GM18511 (cell line): ENCODE results near the gene SETSIP.
"Not testable (repeated sequence)": the region's sequence is repeated elsewhere in the genome, so short reads cannot be mapped to it uniquely, and the experiment has no call there.

ENCODE experiments used
- ATAC-seq: cut with Tn5 transposase; IDR thresholded peaks from one replicate; pipeline ENCODE4 v1.9.1; 2021; ENCODE audit warnings: mild to moderate bottlenecking, moderate library complexity; ENCODE audit not compliant: unreplicated experiment

Gene SETSIP, protein sequence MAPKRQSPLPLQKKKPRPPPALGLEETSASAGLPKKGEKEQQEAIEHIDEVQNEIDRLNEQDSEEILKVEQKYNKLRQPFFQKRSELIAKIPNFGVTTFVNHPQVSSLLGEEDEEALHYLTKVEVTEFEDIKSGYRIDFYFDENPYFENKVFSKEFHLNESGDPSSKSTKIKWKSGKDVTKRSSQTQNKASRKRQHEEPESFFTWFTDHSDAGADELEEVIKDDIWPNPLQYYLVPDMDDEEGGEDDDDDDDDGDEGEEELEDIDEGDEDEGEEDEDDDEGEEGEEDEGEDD

DNA sequence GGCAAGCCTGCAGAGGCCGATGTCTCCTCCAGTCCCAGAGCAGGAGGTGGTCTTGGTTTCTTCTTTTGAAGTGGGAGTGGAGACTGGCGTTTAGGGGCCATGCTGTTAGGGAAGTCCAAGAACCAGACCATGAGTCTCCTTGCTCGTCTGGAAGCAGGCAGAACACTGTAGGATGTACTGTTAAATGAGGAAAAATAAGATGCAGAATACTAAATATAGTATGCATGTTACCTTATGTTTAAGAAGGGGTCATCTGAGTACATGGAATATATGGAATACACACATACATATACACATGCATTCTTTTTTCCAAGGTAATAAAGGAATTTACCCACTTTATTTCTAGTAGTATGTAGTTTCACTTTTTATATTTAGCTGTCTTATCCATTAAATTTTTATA is at the start of gene SETSIP:
TSS of gene SETSIP (minus strand) at position 101 of the 400 bp plus-strand sequence. CDS start at position 101, 0 bp downstream.
- ATAC-seq, result no peak

DNA sequence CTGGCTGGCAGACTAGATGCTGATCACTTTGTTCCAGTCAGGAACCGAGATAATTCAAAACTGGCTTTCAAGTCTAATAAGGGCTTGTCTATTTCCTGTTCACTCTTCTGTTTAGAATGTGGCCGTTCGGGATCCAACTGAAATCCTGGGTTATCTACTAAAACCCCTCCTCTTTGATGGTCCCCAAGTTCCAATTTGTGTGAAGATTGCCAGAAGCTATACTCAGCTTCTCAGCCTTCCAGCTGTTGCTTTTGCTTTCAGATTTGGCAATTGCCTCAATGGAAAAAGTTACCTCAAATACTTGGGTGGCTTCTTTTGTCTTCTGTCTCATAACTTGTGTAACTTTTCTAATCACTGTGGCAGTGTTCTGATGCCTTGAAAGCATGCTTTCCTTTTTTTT is 48.7 kb upstream of the SETSIP start:
- no peak for ATAC-seq

DNA sequence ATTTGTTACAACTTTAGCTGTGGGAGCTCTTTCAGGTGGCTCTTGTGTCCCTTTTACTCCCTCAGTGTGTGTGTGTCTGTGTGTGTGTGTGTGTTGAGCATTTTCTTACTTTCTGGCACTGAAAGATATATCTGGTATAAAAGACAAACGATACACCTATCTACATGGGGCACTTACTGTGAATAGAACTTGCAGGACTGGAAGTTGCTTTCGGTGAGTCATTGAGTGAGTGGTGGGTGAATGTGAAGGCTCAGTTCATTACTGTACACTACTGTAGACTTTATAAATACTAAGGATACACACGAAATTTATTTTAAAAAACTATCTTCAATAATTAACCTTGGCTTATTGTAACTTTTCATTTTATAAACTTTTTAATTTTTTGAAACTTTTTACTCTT is 43.6 kb upstream of the SETSIP start:
- ATAC-seq, result no peak

DNA sequence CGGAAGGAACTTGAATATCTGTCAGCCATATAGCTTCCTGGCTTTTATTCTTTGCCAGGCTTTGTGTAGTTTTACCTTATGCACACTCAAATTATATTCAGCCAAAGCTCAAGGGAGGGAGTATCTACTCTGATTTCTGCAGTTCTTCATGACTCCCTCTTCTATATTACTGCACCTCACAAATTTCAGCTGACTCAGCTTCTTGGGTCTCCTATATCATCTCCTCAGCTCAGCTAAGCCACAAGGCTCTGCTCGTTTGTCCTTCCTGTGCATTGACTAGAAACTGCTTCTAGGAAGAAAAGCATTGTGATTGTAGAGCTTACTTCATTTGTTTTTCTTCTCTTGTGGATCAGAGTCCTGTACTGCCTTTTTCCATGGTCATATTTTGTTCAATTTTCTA is 42.3 kb upstream of the SETSIP start:
- ATAC-seq, result no peak

DNA sequence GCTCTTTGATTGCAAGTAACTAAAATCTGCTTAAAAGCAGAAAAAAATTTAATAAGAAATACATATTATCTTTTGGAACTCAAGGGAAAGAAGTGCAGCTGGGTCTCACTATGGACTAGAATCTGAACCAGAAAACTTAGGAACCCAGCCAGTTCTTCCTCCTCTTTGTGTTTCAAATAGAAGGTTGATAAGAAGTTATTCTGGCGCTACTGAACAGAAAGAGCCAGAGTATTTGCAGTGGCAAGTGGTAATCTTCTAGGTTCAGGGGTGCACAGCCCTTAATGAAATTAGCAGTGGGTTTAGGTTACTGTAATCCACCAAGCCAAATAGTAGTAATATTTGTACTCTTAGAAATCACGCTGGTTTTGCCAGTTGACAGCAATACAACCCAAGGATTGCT is 33.4 kb upstream of the SETSIP start:
- ATAC-seq, result no peak

DNA sequence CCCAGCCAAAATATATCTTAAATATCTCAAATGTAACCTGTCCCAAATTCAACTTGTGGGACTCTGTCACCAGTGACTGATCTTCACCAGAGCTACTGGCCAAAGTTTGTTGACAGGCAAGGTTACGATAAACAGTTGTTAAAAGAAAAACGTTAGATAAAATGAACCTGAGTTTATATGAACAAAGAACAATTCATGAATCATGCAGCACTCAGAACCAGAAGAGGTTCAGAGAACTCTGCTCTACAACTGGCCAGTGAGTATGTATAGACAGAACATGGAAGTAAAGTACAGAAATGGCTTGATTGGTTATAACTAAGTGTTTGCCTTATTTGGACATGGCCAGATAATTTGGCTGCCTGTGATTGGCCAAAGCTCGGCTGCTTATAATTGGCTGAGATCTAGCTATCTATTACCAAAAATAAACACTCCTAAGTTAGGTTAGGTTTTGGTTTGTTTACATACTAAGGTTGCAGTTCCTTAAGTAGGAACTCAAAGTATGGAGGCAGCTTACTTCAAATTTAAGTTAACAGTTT is 30.4 kb upstream of the SETSIP start:
- ATAC-seq, result no peak

DNA sequence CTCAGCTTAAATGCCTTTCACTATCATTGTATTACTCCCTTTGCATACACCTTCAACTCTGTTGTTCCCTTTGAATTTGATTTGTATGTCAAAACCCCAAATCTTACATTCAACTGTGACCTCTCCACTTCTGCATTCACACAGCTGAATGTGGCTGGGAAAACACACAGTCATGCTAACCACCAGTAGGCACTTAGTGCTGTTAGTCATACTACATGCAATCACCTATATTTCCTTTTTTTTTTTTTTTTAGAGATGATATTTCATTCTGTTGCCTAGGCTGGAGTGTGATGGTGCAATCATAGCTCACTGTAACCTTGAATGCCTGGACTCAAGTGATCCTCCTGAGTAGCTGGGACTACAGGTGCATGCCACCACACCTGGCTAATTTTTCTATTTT is 21.1 kb upstream of the SETSIP start:
- no peak for ATAC-seq

DNA sequence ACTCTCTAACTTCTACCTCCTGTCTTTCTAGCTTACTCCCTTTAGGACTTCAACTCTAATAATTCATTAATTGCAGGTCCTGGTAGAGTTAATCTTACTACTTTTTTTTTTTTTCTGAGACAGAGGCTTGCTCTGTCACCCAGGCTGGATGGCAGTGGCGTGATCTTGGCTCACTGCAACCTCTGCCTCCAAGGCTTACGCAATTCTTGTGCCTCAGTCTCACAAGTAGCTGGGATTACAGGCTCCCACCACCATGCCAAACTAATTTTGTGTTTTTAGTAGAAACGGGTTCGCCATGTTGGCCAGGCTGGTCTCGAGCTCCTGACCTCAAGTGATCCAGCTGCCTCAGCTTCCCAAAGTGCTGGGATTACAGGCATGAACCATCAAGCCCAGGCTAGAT is 20.7 kb upstream of the SETSIP start:
- ATAC-seq, result no peak

DNA sequence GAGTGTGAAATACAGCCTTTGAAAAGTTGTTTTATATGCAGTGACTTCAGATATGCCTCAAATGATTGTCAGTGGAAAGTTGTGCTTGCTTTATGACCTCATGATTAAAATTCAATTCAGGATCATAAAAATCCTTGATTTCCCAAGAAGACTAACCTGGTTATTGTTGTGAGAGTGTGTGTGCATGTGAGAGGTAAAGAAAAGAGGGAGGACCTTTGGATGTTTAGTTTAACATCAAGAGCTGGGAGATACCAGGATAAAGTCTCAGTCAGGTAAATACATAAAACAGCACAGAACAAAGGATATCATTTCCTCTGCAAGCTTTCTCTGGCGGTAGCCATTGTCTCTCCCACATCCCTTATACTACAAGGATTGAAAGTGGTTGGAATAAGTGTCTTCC is 19.4 kb upstream of the SETSIP start:
- ATAC-seq, result no peak

DNA sequence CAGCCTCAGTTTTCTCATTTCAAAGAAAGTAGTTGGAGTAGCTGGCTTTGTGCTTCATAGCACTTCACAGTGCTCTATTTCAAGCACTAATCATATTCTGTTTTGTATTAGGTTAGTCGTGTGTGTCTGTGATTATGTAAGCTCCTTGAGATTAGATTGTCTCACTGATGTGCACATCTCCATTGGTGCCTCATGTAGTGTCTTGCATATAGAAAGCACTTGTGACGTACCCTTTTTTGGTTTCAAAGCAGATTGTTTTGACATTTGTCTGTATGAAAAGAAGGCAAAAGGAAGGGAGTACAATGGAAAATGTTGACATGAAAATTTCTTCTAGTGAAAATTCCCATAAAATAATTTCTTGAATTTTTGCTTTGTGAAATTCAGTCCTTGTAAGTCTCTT is 18.9 kb upstream of the SETSIP start:
- ATAC-seq, result no peak

DNA sequence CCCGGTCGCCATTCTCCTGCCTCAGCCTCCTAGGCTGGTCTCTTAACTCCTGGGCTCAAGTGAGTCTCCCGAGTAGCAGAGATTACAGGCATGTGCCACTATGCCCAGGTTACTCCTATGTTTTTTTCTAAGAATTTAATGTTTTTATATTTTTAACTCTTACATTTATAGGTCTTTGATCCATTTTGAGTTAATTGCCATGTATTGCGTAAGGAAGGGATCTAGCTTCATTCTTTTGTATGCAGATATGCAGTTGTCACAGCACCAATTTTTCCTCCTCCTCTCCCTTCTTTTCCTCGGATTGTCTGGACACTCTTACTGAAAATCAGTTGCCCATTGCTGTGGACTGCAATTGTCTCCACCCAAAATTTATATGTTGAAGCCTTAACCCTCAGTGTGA is 16.4 kb upstream of the SETSIP start:
- ATAC-seq, result no peak

DNA sequence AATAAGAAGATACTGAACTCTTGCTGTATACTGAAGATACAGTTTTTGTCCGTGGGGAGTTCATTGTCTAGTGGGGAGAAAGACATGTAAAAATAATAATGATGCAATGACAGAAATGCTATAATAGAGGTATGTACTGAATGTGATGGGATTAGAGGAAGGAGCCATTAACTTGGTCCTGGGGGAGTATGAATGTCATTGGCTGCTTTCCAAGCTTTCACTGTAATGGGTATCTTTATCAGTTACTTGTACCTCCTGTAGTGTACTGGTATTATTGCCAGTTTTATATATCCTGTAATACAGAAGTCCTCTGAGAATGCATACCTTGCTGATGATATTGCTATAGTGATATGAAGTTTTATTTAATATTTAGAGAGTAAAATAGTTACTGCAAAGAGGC is 12.3 kb upstream of the SETSIP start:
- ATAC-seq, result no peak

DNA sequence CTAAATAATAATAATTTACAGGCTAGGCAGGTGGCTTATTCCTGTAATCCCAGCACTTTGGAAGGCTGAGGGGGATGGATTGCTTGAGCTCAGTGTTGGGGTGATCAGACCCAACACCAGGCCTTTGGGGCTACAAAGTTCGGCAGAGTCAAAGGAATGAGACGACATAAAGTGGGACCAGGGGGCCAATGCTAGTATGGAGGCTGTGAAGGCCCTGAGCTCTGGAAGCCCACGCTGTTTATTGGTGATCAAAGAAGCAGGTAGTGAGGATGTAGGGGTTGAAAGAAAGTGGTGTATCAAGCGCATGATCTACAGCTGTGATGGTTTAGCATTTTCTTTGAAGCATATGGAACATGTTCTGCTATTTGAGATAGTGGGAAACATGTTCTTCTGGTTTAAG is 10.5 kb upstream of the SETSIP start:
- no peak for ATAC-seq

DNA sequence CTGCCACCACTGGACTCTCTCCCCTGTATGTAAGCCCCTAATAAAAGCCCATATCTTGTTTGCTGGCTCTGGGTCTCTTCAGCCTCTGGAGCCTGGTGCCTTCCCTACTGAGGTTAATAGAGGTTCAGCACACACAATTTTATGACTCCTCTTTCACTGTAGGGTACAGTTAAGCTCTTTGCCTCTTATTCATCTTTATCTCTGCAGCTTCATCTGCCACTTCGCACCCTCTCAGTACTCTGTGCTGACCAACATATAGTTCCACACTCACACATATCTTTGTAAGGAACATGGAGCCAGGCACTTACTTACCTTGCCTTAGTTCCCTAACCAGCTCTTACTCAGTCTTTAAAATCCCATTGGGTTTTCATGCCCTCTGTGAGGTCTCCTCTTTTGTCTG is 9.4 kb upstream of the SETSIP start:
- ATAC-seq, result no peak

DNA sequence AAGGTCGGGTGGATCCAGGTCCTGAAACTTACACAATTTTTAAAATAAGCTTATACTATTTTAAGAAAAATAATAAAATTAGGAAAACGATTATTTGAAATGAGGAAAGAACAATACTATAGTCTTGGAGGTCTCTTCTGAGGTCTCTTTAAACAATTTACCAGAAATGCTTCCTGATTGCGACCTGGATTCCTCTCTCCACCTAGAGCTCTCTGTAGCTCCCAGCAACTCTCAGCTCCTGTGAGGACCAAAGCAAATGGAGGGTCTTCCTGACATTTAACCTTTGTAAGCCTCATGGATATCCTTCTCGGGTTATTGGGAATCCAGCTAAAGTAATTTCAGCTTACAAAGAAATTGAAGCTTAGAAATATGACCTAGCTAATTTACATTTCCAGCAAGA is 5.8 kb upstream of the SETSIP start:
- ATAC-seq, result no peak

DNA sequence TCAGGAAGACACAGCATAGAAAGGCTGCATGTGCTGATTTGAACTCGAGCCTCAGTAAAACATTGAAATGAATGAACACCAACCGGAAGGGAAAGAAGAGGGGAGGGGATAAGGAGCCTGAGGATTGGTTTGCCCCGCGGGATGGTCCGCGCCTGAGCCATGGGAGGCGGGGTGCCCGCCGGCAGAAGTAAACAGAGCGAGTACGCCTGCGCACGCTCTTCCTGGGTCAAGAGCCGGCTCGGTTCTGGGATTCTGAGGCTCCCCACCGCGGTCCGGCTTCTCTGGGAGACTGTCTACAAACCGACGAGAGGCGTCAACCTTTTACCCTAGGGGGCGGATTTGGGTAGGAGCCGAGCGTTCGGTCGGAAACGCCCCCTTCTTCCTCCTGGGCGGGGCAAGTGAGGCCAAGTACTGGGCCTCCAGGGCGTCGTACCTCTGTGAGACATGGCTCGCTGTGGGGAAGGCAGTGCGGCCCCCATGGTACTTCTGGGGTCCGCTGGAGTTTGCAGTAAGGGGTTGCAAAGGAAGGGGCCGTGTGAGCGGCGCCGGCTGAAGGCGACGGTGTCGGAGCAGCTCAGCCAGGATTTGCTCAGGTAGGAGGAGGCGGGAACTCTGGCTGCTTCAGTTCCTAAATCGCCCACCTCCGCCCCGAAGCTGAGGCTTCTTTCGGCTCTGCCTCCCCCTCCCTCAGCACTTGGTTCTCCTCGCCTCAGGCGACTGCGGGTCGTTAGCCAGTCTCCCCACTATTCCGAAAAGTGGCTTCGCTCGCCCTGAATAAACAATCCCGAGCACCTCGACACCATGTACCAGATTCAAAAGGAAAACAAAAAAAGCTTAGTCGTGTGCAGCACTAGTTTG is 5.1 kb upstream of the SETSIP start, which contains the start of gene BTBD8:
TSS of gene BTBD8 (plus strand) at position 218 of the 858 bp plus-strand sequence. CDS start at position 445, 227 bp downstream.
- ATAC-seq, result peak; percentile 96

DNA sequence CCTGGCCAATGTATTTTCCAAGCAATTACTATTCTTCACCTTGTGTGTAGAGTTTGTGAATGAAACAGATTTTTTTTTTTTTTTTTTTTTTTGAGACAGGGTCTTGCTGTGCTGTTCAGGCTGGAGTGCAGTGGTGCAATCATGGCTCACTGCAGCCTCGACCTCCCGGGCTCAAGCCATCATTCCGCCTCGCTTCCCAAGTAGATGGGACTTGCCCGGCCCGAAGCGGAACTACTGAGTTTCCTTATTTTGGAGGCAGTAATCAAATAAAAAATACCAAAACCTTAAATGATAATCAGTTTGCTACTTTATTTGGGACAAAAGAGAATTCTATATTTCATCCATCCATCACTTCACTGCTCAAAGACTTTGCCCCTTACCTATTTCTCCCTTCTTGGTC is 4.2 kb upstream of the SETSIP start:
- no peak for ATAC-seq

DNA sequence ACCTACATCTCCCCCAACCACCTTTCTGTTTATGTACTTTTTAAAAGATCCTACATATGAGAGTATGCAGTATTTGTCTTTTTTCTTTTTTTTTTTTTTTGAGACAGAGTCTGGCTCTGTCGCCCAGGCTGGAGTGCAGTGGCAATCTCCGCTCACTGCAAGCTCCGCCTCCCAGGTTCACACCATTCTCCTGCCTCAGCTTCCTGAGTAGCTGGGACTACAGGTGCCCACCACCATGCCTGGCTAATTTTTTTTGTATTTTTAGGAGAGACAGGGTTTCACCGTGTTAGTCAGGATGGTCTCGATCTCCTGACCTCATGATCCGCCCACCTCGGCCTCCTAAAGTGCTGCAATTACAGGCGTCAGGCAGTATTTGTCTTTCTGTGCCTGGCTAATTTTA is 2.9 kb upstream of the SETSIP start:
- ATAC-seq, result not testable (repeated sequence)

DNA sequence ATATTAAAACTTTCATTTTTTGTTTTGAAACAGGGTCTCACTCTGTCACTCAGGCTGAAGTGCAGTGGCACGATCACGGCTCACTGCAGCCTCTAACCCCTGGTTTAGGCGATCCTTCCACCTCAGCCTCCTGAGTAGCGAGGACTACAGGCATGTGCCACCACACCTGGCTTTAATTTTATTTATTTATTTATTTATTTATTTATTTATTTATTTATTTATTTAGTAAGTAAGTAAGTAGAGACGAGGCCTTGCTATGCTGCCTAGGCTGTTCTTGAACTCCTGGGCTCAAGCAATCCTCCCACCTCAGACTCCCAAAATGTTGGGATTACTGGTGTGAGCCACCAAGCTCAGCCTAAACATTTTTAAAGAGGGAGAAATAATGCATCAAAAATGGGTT is 1.2 kb upstream of the SETSIP start:
- ATAC-seq, result no peak

DNA sequence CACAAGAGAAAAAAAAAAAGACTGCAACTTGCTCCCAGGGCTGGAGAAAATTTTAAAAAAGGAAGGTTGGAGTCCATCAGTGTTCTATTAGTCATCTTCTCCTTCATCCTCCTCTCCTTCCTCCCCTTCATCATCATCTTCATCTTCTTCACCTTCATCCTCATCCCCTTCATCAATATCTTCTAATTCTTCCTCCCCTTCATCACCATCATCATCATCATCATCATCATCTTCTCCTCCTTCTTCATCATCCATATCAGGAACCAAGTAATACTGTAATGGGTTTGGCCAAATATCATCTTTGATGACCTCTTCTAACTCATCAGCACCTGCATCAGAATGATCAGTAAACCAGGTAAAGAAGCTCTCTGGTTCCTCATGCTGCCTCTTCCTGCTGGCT is 765 bp downstream of the SETSIP start:
- not testable (repeated sequence) for ATAC-seq

DNA sequence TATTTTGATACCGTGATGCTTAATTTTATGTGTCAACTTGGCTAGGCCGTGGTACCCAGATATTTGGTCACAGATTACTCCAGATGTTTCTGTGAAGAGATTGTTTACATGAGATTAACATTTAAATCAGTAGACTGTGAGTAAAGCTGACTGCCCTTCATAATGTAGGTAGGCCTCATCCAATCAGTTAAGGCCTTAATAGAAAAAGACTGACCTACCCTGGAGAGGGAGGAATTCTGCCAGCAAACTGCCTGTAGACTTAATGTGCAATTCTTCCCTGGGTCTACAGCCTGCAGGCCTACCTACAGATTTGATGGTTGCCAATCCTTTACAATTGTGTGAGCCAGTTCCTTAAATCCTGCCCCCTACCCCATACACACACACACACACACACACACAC is 4.3 kb downstream of the SETSIP start:
- ATAC-seq, result no peak

DNA sequence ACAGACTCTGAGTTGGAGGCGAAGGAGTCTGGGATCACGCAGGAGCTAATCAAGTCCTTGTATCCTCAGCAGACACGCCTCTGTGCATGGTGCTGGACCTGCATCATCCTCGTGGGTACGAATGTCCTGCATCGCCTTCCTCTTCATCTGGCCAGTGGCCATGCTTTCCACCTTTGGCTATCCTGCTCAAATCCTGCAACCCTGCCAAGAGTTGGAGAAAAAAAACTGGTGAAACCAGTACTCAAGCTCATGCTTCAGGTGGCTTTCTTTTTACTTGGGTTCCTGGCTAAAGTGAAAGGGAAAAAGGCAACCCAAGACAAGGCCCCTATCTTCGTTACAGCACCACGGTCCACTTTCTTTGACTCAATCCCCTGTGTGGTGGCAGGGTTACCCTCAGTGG is 8.9 kb downstream of the SETSIP start:
- ATAC-seq, result no peak
